Gastrocnemius medialis (tissue), 4 donors: ENCODE results near the gene GAS7. TPM values are rescaled to one million over a fixed set of nuclear protein-coding genes. Genes with fewer than 3 reads are reported as not detected.

ENCODE experiments used
- ATAC-seq, 2 donors: fragments of 150-250 bp; one replicate each; pipeline ENCODE4 v1.9.1; 2016
- DNase-seq, 2 donors: peaks; one replicate each; pipeline ENCODE4 v3.0.0-alpha.2; 2019
- H3K27ac ChIP-seq, 4 donors: fragments of 200-600 bp; sonication (generic); 1 replicate in 1 of 4; 2 replicates in 3 of 4; pipeline ENCODE4 v1.5.1; 2016 to 2018; ENCODE audit warnings: mild to moderate bottlenecking in 2 of 4, moderate library complexity in 1 of 4
- H3K27me3 ChIP-seq, 3 donors: fragments of 200-600 bp; sonication (generic) in 2 of 3; 1 replicate in 1 of 3; 2 replicates in 2 of 3; pipeline versions ENCODE4 v1.5.1 to v1.6.0; 2016 to 2019; ENCODE audit warnings: mild to moderate bottlenecking in 1 of 3, moderate library complexity in 1 of 3
- H3K36me3 ChIP-seq, 2 donors: fragments of 200-600 bp; sonication (generic) in 1 of 2; one replicate each; pipeline ENCODE4 v1.5.1; 2017 to 2018
- H3K4me1 ChIP-seq, 2 donors: fragments of 200-600 bp; sonication (generic) in 1 of 2; one replicate each; pipeline ENCODE4 v1.5.1; 2016 to 2017; ENCODE audit warnings: mild to moderate bottlenecking in 2 of 2
- H3K4me3 ChIP-seq, 4 donors: fragments of 200-600 bp; sonication (generic) in 3 of 4; 1 replicate in 1 of 4; 2 replicates in 3 of 4; pipeline ENCODE4 v1.5.1; 2016 to 2019; ENCODE audit warnings: mild to moderate bottlenecking in 2 of 4
- H3K9me3 ChIP-seq, 3 donors: fragments of 200-600 bp; sonication (generic) in 2 of 3; 1 replicate in 1 of 3; 2 replicates in 2 of 3; pipeline ENCODE4 v1.5.1; 2016 to 2019
- POLR2A ChIP-seq, 2 donors: fragments of 450-650 bp; IDR thresholded peaks; one replicate each; pipeline ENCODE4 v1.6.1; 2017; ENCODE audit warnings: antibody characterized with exemption in 2 of 2, mild to moderate bottlenecking in 2 of 2, moderate library complexity in 2 of 2
- in situ Hi-C, 4 donors: fragments of 200-750 bp; cut with MboI; loops; one replicate each; pipeline versions ENCODE4 v1.15.0 to v1.8.0; 2017; ENCODE audit warnings: low sequenced_read_pairs in 4 of 4
- intact Hi-C: fragments of 100-400 bp; cut with DNase I; formaldehyde crosslinking; loops from one replicate; pipeline ENCODE4 v1.15.1; 2023; ENCODE audit warnings: low total_unique reads
- total RNA-seq, 4 donors: library from RNA; depleted of rRNA; stranded (reverse); fragments of >200 nt; gene quantifications; one replicate each; pipeline versions ENCODE4 v1.1.0 to v1.2.3, GENCODE V29; 2016
- TF ChIP-seq, protein P1 (sequence below), 5 experiments: fragments of 450-650 bp in 3 of 5; fragments of 200-600 bp in 2 of 5; sonication (generic) in 2 of 5; IDR thresholded peaks in 4 of 5; conservative IDR thresholded peaks in 1 of 5; 1 replicate in 4 of 5; 2 replicates in 1 of 5; pipeline ENCODE4 v1.5.1; 2016 to 2019; ENCODE audit warnings: antibody characterized with exemption in 5 of 5, mild to moderate bottlenecking in 3 of 5, moderate library complexity in 3 of 5

GAS7 gene
- total RNA-seq, 4 donors from 2014 or later = 5.8 to 7.1 (median 6.1) TPM

DNA sequence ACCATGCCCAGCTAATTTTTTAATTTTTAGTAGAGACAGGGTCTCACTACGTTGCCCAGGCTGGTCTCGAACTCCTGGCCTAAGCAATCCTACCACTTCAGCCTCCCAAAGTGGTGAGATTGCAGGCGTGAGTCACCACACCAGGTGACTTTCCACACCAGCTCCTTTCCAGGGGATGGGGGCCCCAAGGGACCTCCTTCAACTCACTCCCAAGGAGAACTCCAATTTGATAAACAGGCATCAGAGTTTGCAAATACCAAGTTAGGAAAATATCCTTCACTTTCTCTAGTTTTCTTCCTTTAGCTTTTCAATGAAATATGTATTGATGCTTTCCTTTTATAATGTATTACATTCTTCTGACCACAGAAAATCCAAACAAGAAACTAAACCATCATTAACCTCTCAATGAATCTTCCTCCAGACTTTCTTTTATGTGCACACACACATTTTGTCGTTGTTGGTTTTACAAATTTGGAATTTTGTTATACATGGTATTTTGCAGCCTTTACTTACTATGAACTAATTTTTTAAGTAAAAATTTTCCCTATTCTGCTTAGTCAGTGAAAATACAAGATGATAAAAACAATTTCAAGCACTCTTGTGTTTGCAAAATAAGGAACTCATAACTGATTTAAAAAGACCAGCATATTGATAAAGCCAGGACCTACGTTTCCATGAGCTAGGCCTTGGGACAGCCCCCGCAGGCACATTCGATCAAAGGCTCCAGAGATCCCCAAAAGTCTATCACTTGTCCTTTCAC is 32.0 kb downstream of the GAS7 start:
- DNase-seq (no peak), ATAC-seq (no peak)
- TF ChIP-seq POLR2A (IDR thresholded peaks at IDR 0.05) = no peak
- TF ChIP-seq, protein P1, sequence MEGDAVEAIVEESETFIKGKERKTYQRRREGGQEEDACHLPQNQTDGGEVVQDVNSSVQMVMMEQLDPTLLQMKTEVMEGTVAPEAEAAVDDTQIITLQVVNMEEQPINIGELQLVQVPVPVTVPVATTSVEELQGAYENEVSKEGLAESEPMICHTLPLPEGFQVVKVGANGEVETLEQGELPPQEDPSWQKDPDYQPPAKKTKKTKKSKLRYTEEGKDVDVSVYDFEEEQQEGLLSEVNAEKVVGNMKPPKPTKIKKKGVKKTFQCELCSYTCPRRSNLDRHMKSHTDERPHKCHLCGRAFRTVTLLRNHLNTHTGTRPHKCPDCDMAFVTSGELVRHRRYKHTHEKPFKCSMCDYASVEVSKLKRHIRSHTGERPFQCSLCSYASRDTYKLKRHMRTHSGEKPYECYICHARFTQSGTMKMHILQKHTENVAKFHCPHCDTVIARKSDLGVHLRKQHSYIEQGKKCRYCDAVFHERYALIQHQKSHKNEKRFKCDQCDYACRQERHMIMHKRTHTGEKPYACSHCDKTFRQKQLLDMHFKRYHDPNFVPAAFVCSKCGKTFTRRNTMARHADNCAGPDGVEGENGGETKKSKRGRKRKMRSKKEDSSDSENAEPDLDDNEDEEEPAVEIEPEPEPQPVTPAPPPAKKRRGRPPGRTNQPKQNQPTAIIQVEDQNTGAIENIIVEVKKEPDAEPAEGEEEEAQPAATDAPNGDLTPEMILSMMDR (IDR thresholded peaks at IDR 0.05 in 4 of 5, conservative IDR thresholded peaks at IDR 0.05 in 1 of 5) = no peak
- H3K4me3 ChIP-seq = no peak overlapping the region
- H3K9me3 ChIP-seq = no peaks in the 10 kb centered on the region
- intact Hi-C loops = no loop called here
- H3K36me3 ChIP-seq = no peaks in the 10 kb centered on the region
- H3K27ac ChIP-seq = no peak overlapping the region
- H3K4me1 ChIP-seq = no peaks in the 10 kb centered on the region
- in situ Hi-C loops = no loop called here
- peaks cover 0 to 5% (median 5%) of the 10 kb centered on the region in 3 donors for H3K27me3 ChIP-seq

GRCh38 chr17:10162096-10162495 is 36.3 kb downstream of the GAS7 start:
- intact Hi-C loops (no loop called here), in situ Hi-C loops (no loop called here)
- TF ChIP-seq, protein P1 (IDR thresholded peaks at IDR 0.05 in 4 of 5, conservative IDR thresholded peaks at IDR 0.05 in 1 of 5) = no peak
- no peak for TF ChIP-seq POLR2A (IDR thresholded peaks at IDR 0.05)
- Histone ChIP-seq H3K4me3 (no peak overlapping the region), H3K36me3 (no peaks in the 10 kb centered on the region), H3K4me1 (no peaks in the 10 kb centered on the region), H3K27me3 (no peaks in the 10 kb centered on the region), H3K27ac (peak overlapping the region in 1 of 4 donors; percentile 9), H3K9me3 (no peaks in the 10 kb centered on the region)
- ATAC-seq (no peak), DNase-seq (no peak)

DNA sequence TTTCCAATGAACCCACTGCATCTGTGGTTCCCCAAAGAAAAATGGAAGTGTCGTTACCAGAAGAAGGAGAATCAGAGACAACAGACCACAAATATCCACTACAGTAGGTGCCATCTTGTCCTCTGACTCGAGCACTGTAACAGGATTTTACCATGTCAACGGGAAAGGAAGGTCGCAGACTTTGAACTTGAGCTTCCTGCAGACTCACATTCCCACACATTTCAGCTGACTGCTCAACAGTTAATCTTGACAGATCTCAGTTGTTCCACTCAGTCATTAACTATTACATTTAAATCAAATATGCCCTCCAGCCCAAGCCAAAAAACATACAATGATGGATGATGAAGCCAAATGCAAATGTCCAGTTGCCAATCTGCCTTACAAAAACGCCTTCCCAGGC is 37.0 kb downstream of the GAS7 start:
- no peaks in the 10 kb centered on the region for H3K36me3 ChIP-seq
- ATAC-seq (no peak), DNase-seq (no peak)
- in situ Hi-C loops = no loop called here
- H3K27me3 ChIP-seq = no peaks in the 10 kb centered on the region
- no peak overlapping the region for H3K27ac ChIP-seq
- TF ChIP-seq POLR2A (IDR thresholded peaks at IDR 0.05) = no peak
- TF ChIP-seq, protein P1 (IDR thresholded peaks at IDR 0.05 in 4 of 5, conservative IDR thresholded peaks at IDR 0.05 in 1 of 5) = no peak
- intact Hi-C loops = no loop called here
- no peaks in the 10 kb centered on the region for H3K4me1 ChIP-seq
- H3K9me3 ChIP-seq = no peaks in the 10 kb centered on the region
- no peak overlapping the region for H3K4me3 ChIP-seq

- Histone ChIP-seq H3K4me1 (peaks cover 0 to 3% of the 10 kb centered on the region in 2 donors), H3K27me3 (no peaks in the 10 kb centered on the region), H3K4me3 (no peak overlapping the region), H3K36me3 (no peaks in the 10 kb centered on the region), H3K9me3 (no peaks in the 10 kb centered on the region), H3K27ac (peak overlapping the region in 3 of 4 donors; percentile 19 to 44 (median 39))
- in situ Hi-C loops (no loop called here), intact Hi-C loops (no loop called here)
- ATAC-seq (peak in 1 of 2 donors; percentile 62), DNase-seq (peak; percentile 32 to 56)
- TF ChIP-seq POLR2A (IDR thresholded peaks at IDR 0.05) = peak in 1 of 2 donors; percentile 25
- TF ChIP-seq, protein P1 (IDR thresholded peaks at IDR 0.05 in 4 of 5, conservative IDR thresholded peaks at IDR 0.05 in 1 of 5) = no peak
Observed at GRCh38 chr17:10156948-10157607, 41.3 kb downstream of the GAS7 start.
